GM21390 (cell line): Measurements from ENCODE around the gene EXOG.
"Not testable (repeated sequence)": the region's sequence is repeated elsewhere in the genome, so short reads cannot be mapped to it uniquely, and the experiment has no call there.

ENCODE experiments used
- ATAC-seq: cut with Tn5 transposase; IDR thresholded peaks from one replicate; pipeline ENCODE4 v1.9.1; 2021; ENCODE audit not compliant: unreplicated experiment

The EXOG gene

DNA sequence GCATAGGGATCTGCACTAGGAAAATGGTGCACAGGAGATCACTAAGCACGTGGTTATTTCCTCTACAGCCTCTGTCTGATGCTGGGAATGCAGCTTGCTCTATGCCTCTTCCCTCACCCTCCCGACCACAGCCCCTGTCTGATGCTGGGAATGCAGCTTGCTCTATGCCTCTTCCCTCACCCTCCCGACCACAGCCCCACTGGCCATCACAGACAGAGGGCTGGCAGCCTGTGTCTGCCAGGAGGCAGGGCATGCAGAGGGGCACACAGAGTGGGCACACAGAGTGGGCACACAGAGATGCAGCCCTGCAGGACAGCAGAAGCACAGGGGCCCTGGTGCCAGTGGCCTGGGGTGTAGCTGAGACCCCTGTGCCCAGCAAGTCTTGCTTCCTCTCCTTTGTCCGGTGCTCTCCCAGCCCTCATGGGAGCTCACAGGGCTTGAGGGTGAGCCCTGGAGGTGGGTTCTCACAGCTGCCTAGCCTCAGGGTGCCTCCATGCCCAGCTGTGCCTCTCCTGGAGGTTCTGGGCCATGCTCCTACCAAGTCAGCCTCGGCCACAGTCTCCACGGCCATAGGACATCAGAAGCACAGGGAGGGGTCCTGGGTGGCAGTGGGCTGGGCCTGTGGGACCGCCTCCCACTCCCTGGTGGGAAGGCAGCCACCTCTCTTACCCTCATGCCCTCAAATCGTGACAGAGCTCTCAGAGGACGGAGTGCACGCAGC is 65.8 kb downstream of the EXOG start:
- ATAC-seq = no peak

DNA sequence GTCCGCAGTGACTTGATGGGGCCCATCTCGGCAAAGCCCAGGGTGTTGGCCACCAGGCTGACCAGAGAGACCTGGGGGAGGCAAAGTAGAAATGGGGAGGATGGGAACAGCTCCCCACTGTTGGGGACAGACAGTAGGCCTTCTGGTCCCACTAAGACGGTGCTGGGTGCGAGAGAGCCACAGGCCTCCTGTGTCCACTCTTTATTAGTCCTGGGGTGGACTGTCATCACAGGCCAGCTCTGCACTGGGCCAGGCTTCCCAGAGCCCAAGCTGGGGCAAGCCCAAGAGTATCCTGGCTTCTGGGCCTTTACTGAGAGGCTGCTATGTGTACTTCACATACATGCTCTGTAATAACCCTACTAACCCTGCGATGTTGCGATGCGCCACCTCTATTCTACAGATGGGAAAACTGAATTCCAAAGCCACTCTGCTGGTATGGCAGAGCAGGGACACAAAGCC is 66.4 kb downstream of the EXOG start:
- ATAC-seq = no peak

DNA sequence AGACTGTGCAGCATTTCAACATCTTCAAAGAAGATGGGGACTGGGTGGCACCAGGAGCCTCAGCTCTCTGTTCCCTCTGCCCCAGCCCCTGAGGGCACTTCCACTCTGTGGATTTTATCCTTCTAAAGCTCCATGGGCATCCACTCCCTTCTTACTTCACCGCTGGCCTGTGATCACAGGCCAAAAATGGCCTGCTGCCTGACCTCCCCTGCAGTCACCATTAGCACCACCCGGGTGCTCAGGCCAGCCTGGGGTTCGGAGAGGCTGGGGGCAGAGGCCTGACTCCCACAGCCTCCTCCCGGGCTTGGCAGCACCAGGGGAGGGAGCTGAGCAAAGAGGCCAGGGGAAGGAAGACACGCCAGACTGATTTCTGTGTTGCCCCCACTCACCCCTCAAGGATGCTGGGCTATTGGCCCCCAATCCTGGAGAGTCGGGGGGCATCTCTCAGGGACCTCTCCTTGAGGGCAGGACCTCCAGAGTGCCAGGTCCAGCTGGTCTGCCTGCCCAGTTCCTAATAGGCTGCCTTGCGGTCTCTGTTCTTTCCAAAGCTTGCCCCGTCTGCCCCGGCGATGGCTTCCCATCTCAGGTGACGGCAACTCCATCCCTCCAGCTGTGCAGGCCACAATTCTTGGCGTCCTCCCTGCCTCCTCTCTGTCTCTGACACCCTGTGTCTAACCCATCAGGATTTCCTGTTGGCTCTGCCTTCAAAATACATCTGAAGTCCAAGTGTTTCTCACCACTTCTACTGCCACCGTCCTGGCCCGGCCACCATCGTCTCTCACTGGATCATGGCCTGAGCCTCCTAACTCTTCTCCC is 67.1 kb downstream of the EXOG start:
- no peak for ATAC-seq

DNA sequence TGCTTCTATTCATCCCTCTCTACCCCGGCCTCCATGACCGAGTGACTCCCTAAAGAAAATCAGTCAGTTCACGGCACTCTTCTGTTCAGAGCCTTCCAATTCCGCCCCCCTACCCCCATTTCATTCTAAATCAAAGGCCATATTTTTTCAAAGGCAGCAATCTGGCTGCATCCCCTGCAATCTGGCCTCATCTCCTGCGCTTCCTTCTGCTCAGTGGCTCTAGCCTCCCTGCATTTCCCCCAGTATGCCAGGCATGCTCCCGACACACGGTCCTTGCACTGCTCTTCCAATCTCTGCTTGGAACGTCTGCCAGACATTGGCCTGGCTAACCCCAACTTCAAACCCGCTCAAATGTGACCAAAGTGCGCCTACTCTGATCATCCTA is 67.7 kb downstream of the EXOG start:
- no peak for ATAC-seq

DNA sequence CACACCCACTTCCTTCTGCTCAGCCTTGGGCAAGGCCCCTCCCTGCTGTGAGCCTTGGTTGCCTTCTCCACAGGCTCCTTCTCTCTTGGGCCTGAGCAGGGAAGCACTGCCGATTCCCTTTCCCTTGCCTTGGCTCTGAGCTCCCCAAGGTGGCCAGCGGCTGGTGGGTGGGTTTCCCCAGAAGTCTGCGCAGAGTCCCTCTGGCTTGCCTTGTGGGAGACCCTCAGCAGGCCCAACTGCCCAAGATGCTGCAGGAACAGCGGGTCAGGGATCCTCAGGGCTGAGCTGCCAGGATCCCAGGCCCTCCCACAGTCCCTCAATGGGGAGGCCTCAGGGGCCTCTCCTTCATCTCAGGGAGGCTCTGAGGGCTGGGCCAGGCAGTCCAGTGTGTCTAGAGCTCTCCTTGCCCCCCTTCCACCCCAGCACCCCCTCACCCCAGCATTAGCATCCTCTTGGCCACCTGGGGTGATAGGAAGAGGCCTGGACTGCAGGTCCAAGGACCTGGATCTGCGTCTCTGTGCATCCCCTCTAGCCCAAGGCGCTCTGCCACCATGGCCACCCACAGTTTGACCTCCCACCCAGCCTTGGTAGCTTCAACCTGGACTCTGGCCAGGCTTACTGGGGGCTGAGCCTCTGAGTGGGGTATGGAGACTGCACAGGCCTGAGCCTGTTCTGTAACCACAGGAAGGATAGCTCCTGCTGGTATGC is 68.6 kb downstream of the EXOG start:
- no peak for ATAC-seq

DNA sequence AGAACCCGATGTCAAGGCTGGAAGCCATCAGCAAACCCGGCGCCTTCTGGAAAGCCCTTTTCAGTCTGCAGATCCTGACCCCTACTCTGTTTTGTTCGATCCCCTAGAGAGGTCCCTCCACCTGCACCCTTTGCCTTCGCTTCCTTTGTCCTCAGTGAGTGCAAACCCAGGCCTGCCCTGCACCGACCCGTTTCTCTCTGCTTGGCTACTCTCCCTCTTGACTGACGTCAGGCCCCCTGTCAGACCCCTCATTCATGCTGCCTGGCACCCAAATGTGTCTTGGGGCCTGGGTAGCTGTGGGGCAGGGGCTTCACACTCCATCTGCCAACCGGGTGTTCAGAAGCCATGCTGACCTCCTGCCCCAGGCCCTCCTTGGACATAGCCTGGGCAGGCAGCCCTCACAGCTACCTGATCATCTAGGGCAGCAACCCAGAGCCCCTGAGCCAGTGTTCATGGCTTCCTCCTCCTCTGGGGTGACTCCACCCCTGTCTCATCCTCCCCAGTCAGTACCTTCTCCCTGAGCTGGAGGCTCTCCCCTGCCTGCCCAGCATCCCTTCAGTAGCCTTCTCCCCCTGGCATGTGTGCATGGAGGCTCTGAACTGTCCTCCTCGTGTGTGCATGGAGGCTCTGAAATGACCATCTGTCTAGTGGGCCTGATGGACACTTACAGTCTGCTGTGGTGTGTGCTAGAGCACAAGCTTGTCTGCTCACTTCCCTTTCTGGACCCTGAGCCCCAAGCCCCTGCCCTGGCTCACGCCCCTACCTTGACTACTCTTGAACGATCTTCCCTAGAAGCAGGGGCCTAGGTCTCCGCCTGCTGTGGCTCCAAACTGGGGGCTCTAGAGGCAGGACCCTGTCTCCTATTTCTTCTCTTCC is 69.4 kb downstream of the EXOG start:
- ATAC-seq = no peak

DNA sequence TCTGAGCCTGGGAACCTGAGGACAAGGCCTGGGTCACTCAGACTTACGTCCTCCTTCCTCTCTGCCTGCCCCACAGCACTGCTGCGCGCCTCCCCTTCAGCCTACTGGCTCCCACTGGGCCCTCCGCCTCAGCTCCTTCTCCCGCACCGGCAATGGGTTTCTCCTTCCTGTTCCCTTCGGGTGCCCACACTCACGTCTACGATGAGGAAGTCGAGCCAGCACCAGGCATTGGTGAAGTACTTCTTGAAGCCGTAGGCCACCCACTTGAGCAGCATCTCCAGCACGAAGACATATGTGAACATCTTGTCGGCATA is 70.0 kb downstream of the EXOG start:
- ATAC-seq = no peak

DNA sequence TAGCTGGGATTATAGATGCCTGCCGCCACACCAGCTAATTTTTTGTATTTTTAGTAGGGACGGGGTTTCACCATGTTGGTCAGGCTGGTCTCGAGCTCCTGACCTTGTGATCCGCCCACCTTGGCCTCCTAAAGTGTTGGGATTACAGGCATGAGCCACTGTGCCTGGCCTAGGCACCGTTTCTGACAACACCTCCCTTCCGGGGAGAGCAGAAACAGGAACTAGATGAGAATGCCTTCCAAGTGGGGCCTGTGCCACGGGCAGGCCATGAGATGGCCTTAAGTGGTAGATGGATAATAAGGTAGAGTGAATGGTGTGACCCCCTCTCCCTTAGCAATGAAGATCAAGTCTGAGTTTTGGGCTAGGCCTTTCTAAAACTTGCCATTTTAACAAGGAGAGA is 70.7 kb downstream of the EXOG start:
- not testable (repeated sequence) for ATAC-seq

DNA sequence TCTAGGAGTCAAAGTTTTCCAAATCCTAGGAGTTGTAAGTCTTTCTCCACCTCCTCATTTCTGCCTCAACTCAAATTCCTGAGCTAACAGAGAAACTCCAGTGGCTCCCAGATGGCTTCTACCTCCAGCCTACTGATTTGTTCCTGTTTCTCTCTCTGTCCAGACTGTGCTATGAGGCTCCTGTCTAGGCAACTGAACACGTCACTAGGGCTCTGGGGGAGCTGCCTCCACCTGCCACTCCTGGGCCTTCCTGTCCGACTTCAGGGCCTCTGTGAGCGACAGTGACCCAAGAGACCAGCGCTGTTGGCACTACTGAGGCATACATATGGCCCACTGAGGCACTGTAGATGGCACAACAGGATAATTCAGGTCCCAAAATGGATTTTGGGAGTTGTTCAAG is 71.4 kb downstream of the EXOG start:
- ATAC-seq = no peak

DNA sequence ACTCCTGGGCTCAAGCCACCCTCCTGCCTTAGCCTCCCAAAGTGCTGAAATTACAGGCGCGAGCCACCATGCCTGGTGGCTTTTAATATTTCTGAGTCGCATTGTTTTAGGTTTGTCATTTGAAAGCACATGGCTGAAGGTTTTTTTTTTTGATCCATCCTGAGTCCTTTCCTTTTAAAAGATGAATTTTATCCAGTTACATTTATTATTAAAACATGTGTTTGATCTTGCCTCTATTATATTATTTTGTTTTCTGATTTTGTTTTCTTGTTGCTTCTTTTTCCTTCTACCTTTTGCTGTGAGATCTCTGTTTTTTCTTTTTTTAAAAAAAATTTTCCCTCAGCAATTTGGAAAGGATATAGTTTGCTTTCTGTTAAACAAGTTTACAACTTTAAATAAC is 77.0 kb downstream of the EXOG start:
- ATAC-seq = no peak

DNA sequence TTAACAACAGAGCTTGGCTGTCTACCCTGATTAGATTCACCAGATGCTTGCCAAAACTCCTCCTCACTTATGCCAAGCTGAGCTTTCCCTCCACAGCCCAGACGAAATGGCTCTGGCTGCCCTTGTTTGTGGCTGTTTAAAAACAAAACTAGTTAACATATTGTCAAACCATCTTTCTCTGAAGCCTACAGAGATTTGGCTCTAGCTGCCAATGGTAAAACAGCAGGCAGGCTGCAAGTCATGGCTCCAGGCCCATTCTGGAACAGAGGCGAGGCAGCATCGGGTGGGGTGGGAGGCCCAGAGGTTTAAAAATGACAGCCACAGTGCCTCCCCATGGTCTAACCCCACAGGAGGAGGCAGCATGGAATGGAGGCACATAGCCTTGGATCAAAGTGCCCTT is 77.4 kb downstream of the EXOG start:
- ATAC-seq = no peak

DNA sequence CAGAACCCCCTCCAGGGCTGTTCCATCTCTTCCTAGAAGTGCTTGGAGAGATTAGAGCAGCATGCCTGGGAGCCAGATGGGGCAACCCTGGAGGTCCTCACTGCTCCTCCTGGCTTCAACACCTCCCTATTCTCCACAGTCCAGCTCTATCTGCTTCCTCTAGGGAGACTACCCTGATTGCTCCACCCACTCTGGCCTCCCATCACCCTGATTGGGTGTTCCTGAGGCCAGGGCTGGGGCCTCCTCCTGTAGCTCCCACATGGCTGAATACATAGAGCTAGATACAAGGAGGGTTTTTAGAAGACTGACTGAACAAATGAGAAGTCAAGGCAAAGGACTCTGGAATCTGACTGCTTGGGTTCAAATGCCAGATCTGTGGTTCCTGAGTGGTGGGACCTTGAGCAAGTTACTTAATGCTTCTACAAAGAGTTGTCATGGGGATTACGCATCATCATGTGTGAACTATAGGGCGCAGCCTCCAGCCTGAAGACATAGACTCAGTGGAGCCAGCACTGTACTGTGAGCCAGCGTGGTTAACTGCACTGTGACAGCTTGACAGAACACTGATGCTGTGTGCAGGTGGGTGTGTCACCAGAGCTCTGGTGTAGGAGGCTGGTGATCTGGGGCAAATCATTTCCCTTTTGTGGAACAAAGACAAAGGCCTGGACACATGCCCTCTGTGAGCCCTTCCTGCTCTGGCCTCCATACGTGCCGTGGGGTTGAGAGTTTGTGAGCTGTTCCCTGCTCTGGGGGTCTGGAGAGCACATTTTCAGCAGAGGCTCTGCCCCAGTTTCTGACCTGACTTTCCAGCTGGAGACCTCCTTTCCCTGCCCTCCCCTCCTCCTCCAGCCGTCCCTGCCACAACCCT is 78.5 kb downstream of the EXOG start:
- no peak for ATAC-seq

DNA sequence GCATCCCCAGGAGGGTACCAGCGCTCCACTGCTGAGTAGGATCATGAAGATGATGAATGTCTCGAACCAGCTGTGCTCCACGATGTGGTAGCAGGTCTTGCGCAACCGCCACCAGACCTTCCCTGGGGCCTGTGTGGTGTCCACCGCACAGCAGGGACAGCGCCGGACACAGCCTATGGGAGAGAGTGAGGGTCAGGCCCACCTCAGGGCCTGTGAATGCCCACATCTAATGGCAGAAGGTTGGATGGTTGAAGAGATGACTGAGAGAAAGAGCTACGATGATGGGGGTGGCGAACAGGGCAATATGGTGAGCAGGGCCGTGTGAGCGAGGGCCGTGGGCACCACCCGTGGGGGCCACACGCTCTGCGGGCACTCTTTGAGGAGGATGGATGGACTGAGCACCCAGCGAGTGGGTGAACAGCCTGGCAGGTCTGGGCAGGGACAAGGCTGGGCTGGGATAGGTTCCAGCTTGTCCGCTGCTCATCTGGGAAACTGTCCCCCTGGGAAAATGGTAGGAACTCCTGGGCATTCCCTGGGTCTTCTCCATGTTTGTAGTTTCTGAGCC is 79.2 kb downstream of the EXOG start:
- ATAC-seq = no peak
